ENCODE measurements around the gene FMO4. TPM values are rescaled to one million over a fixed set of nuclear protein-coding genes. Genes with fewer than 3 reads are reported as not detected.
"Not testable (repeated sequence)": the region's sequence is repeated elsewhere in the genome, so short reads cannot be mapped to it uniquely, and the experiment has no call there.

Gene FMO4
- total RNA-seq, 1 experiment from 2014 or later, result 2.5 TPM

- no TSS peak for BruUV-seq (replicated peaks)
- no peak for DNase-seq
- Mint-ChIP-seq H3K9me3 (ENCODE audit: low read depth, unreplicated experiment) (peaks cover 5% of the 10 kb centered on the region), H3K4me1 (ENCODE audit: low read depth, unreplicated experiment) (no peaks in the 10 kb centered on the region), H3K27ac (ENCODE audit: unreplicated experiment) (no peak overlapping the region), H3K27me3 (ENCODE audit: unreplicated experiment) (no peaks in the 10 kb centered on the region), H3K4me3 (ENCODE audit: low read depth, unreplicated experiment) (no peak overlapping the region), H3K36me3 (ENCODE audit: insufficient read depth, unreplicated experiment) (no peaks in the 10 kb centered on the region)
- intact Hi-C loops (cut with micrococcal nuclease; ENCODE audit: unreplicated experiment), result no loop called here
- TF ChIP-seq CTCF (IDR thresholded peaks at IDR 0.05; ENCODE audit: unreplicated experiment), result no peak
- CTCF ChIA-PET, result no interaction called here
Observed at GRCh38 chr1:171379846-171380245, 65.9 kb downstream of the FMO4 start.

- Mint-ChIP-seq H3K27me3 (ENCODE audit: unreplicated experiment) (no peaks in the 10 kb centered on the region), H3K36me3 (ENCODE audit: insufficient read depth, unreplicated experiment) (no peaks in the 10 kb centered on the region), H3K27ac (ENCODE audit: unreplicated experiment) (no peak overlapping the region), H3K4me1 (ENCODE audit: low read depth, unreplicated experiment) (no peaks in the 10 kb centered on the region), H3K4me3 (ENCODE audit: low read depth, unreplicated experiment) (no peak overlapping the region), H3K9me3 (ENCODE audit: low read depth, unreplicated experiment) (peaks cover 2% of the 10 kb centered on the region)
- no peak for DNase-seq
- intact Hi-C loops (cut with micrococcal nuclease; ENCODE audit: unreplicated experiment), result no loop called here
- BruUV-seq (replicated peaks), result no TSS peak
- CTCF ChIA-PET, result no interaction called here
- TF ChIP-seq CTCF (IDR thresholded peaks at IDR 0.05; ENCODE audit: unreplicated experiment), result no peak
Observed at GRCh38 chr1:171381866-171382210, 67.9 kb downstream of the FMO4 start.

GRCh38 chr1:171384496-171384895 lies 70.5 kb downstream of the FMO4 start:
- Mint-ChIP-seq H3K4me1 (ENCODE audit: low read depth, unreplicated experiment) (no peaks in the 10 kb centered on the region), H3K9me3 (ENCODE audit: low read depth, unreplicated experiment) (peaks cover 2% of the 10 kb centered on the region), H3K4me3 (ENCODE audit: low read depth, unreplicated experiment) (no peak overlapping the region), H3K27me3 (ENCODE audit: unreplicated experiment) (no peaks in the 10 kb centered on the region), H3K27ac (ENCODE audit: unreplicated experiment) (peak overlapping the region; percentile 40), H3K36me3 (ENCODE audit: insufficient read depth, unreplicated experiment) (no peaks in the 10 kb centered on the region)
- CTCF ChIA-PET, result interaction anchor here (0.7 to 0.9 kb wide), 2 partner anchors 18 to 19 kb away, joined by 3 read pairs; no protein-coding TSS in a partner anchor
- BruUV-seq (replicated peaks), result no TSS peak
- intact Hi-C loops (cut with micrococcal nuclease; ENCODE audit: unreplicated experiment), result no loop called here
- no peak for TF ChIP-seq CTCF (IDR thresholded peaks at IDR 0.05; ENCODE audit: unreplicated experiment)
- no peak for DNase-seq

- H3K27me3 Mint-ChIP-seq (ENCODE audit: unreplicated experiment), result no peaks in the 10 kb centered on the region
- CTCF ChIA-PET, result no interaction called here
Observed at GRCh38 chr1:171389171-171389570, 75.2 kb downstream of the FMO4 start.

GRCh38 chr1:171390740-171391139 lies 76.8 kb downstream of the FMO4 start:
- H3K4me1 Mint-ChIP-seq (ENCODE audit: low read depth, unreplicated experiment); H3K27ac Mint-ChIP-seq (ENCODE audit: unreplicated experiment); H3K9me3 Mint-ChIP-seq (ENCODE audit: low read depth, unreplicated experiment); BruUV-seq (replicated peaks); intact Hi-C loops (cut with micrococcal nuclease; ENCODE audit: unreplicated experiment); H3K4me3 Mint-ChIP-seq (ENCODE audit: low read depth, unreplicated experiment); DNase-seq; H3K27me3 Mint-ChIP-seq (ENCODE audit: unreplicated experiment); H3K36me3 Mint-ChIP-seq (ENCODE audit: insufficient read depth, unreplicated experiment): not testable (repeated sequence)
- CTCF ChIA-PET, result interaction anchor here (1.3 kb wide), 1 partner anchor 50 kb away, joined by 3 read pairs; no protein-coding TSS in a partner anchor

More at GRCh38 chr1:171389171-171389570, 75.2 kb downstream of the FMO4 start:
- no peak for TF ChIP-seq CTCF (IDR thresholded peaks at IDR 0.05; ENCODE audit: unreplicated experiment)
- no peak overlapping the region for H3K4me3 Mint-ChIP-seq (ENCODE audit: low read depth, unreplicated experiment)
- intact Hi-C loops (cut with micrococcal nuclease; ENCODE audit: unreplicated experiment), result no loop called here
- BruUV-seq (replicated peaks), result no TSS peak
- H3K9me3 Mint-ChIP-seq (ENCODE audit: low read depth, unreplicated experiment), result no peaks in the 10 kb centered on the region
- no peaks in the 10 kb centered on the region for H3K4me1 Mint-ChIP-seq (ENCODE audit: low read depth, unreplicated experiment)
- H3K36me3 Mint-ChIP-seq (ENCODE audit: insufficient read depth, unreplicated experiment), result no peaks in the 10 kb centered on the region
- no peak overlapping the region for H3K27ac Mint-ChIP-seq (ENCODE audit: unreplicated experiment)
- DNase-seq, result no peak

Other genes with a start within 250 kb of the FMO4 start
- not detected in 2 replicates for gene FMO3, start 223.3 kb upstream of the FMO4 start, total RNA-seq (2022)
- gene FMO2, start 128.9 kb upstream of the FMO4 start, total RNA-seq (2022), result not detected in 2 replicates
- not detected in 2 replicates for gene FMO1, start 65.7 kb upstream of the FMO4 start, total RNA-seq (2022)
- gene PRRC2C, start 171.3 kb downstream of the FMO4 start, total RNA-seq (2022), result 227 and 238 TPM in 2 replicates